ENCODE data around the gene ABCA13. TPM values are rescaled to one million over a fixed set of nuclear protein-coding genes. Genes with fewer than 3 reads are reported as not detected.

The ABCA13 gene
- total RNA-seq, 4 donors from 2014 or later: under 0.01 to 0.26 (median 0.06) TPM; not detected in 1

DNA sequence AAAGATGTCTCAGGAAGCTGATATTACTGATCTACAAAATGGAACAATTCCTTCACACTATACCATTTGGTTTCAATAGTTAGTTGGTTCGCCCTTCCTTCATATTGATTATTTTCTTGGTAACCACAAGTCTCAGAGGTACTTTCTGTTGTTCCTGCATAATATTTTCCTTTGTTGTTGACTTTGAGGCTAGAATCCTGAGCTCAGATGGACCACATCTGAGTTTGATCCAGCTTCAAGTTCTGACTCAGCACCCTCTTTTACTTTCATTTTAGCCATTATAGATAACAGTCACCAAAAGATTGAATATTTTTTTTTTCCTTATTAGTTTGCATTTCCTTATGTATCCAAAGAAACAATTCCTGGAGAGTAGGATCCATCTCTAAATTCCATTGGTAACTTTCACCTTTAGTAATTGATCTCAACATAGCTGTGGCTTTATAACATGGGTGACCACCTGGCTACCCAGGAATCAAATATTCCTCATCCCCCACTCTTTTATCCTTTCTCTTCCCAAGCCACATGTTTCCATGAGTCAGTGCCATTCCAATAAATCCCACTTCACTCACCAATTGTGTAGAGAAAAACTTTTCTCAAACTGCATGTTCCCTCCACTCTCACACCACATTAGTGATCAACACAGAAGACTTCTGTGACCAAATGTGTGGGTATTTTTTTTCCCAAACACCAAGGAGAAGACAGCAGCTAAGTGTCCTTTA is 9.7 kb upstream of the ABCA13 start:
- H3K36me3 ChIP-seq: no peaks in the 10 kb centered on the region
- DNase-seq (ENCODE audit: extremely low spot score): no peak
- no peaks in the 10 kb centered on the region for H3K4me1 ChIP-seq
- H3K27me3 ChIP-seq: no peaks in the 10 kb centered on the region
- H3K9me3 ChIP-seq: peaks cover 0 to 8% (median 4%) of the 10 kb centered on the region in 4 donors
- intact Hi-C loops (cut with DNase I): no loop called here
- no peak overlapping the region for H3K27ac ChIP-seq (replicated peaks in 1 of 4)
- no peak for TF ChIP-seq EP300 (IDR thresholded peaks at IDR 0.05)
- TF ChIP-seq POLR2A (IDR thresholded peaks at IDR 0.05; ENCODE audit: low read depth): no peak
- TF ChIP-seq, protein P1, sequence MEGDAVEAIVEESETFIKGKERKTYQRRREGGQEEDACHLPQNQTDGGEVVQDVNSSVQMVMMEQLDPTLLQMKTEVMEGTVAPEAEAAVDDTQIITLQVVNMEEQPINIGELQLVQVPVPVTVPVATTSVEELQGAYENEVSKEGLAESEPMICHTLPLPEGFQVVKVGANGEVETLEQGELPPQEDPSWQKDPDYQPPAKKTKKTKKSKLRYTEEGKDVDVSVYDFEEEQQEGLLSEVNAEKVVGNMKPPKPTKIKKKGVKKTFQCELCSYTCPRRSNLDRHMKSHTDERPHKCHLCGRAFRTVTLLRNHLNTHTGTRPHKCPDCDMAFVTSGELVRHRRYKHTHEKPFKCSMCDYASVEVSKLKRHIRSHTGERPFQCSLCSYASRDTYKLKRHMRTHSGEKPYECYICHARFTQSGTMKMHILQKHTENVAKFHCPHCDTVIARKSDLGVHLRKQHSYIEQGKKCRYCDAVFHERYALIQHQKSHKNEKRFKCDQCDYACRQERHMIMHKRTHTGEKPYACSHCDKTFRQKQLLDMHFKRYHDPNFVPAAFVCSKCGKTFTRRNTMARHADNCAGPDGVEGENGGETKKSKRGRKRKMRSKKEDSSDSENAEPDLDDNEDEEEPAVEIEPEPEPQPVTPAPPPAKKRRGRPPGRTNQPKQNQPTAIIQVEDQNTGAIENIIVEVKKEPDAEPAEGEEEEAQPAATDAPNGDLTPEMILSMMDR (IDR thresholded peaks at IDR 0.05): no peak
- TF ChIP-seq POLR2AphosphoS5 (IDR thresholded peaks at IDR 0.05): no peak
- H3K4me3 ChIP-seq: no peak overlapping the region
- 93% methylated on average over 1 of the region's 1 CpG for WGBS

DNA sequence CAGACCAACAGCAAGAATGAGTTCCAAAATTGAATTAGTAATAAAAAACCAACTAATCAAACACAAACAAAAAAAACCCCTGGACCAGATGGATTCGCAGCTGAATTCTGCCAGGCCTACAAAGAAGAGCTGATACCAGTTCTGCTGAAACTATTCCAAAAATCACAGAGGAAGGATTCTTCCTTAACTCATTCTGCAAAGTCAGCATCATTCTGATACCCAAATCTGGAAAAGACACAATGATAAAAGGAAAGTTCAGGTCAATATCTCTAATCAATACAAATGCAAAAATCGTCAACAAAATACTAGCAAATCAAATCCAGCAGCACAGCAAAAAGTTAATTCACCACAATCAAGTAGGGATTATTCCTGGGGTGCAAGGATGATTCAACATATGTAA is 6.1 kb upstream of the ABCA13 start:
- WGBS: 86% methylated on average over 2 of the region's 2 CpGs
- H3K9me3 ChIP-seq: peaks cover 0 to 11% (median 4%) of the 10 kb centered on the region in 4 donors

DNA sequence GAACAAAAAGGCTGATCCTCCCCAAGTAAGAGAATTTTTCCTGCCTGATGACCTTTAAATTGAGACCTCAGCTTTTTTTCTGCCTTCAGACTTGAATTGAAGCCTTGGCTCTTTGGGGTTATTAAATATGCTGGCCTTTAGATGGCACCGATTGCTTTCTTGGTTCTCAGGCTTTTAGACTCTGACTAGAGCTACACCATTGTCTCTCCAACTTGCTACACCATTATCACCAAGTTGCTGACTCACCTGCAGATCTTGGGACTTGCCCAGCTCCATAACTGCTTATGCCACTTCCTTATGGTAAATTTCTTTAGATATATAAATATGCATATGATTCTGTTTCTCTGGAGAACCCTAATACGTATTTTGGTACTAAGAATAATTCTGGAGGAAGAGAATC is 3.1 kb upstream of the ABCA13 start:
- intact Hi-C loops (cut with DNase I): no loop called here
- 51% methylated on average over 2 of the region's 2 CpGs for WGBS
- TF ChIP-seq POLR2A (IDR thresholded peaks at IDR 0.05; ENCODE audit: low read depth) (no peak), EP300 (IDR thresholded peaks at IDR 0.05) (no peak), POLR2AphosphoS5 (IDR thresholded peaks at IDR 0.05) (no peak)
- TF ChIP-seq, protein P1 (IDR thresholded peaks at IDR 0.05): no peak

More for the DNA sequence above, 6.1 kb upstream of the ABCA13 start:
- H3K4me3 ChIP-seq: no peak overlapping the region
- H3K4me1 ChIP-seq: no peaks in the 10 kb centered on the region
- no peaks in the 10 kb centered on the region for H3K27me3 ChIP-seq
- intact Hi-C loops (cut with DNase I): no loop called here
- H3K27ac ChIP-seq (replicated peaks in 1 of 4): no peak overlapping the region
- no peaks in the 10 kb centered on the region for H3K36me3 ChIP-seq
- DNase-seq (ENCODE audit: extremely low spot score): no peak
- TF ChIP-seq, protein P1 (IDR thresholded peaks at IDR 0.05): no peak
- TF ChIP-seq EP300 (IDR thresholded peaks at IDR 0.05): no peak
- TF ChIP-seq POLR2A (IDR thresholded peaks at IDR 0.05; ENCODE audit: low read depth): no peak
- TF ChIP-seq POLR2AphosphoS5 (IDR thresholded peaks at IDR 0.05): no peak

DNA sequence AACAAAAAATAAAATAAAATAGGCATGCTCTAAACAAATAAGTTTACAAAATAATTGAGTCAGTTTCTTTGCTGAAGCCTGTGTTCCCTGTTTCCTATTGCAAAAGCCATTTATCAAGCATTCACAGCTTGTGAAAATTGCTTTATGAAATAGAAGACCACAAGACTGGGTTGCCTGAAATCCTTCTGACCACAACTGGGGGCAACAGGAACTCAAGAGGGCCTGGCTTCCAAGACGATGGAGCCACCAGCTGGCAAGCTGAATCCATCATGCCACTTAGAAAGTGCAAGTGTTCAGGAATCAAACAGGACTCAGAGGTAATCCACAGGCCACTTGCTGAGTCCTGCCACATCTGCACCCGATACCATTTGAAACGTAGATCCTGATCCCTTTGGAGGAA is 752 bp upstream of the ABCA13 start:
- intact Hi-C loops (cut with DNase I): no loop called here
- H3K36me3 ChIP-seq: no peaks in the 10 kb centered on the region
- peaks cover 0 to 3% (median 0%) of the 10 kb centered on the region in 4 donors for H3K9me3 ChIP-seq
- no peak for TF ChIP-seq EP300 (IDR thresholded peaks at IDR 0.05)
- no peak for TF ChIP-seq POLR2A (IDR thresholded peaks at IDR 0.05; ENCODE audit: low read depth)
- no peak for TF ChIP-seq POLR2AphosphoS5 (IDR thresholded peaks at IDR 0.05)
- TF ChIP-seq, protein P1 (IDR thresholded peaks at IDR 0.05): no peak
- no peak overlapping the region for H3K4me3 ChIP-seq
- DNase-seq (ENCODE audit: extremely low spot score): no peak
- 61% methylated on average over 3 of the region's 3 CpGs for WGBS
- no peaks in the 10 kb centered on the region for H3K27me3 ChIP-seq
- no peak overlapping the region for H3K27ac ChIP-seq (replicated peaks in 1 of 4)
- H3K4me1 ChIP-seq: no peaks in the 10 kb centered on the region

More for the DNA sequence above, 3.1 kb upstream of the ABCA13 start:
- Histone ChIP-seq H3K4me3 (no peak overlapping the region), H3K36me3 (no peaks in the 10 kb centered on the region), H3K9me3 (peaks cover 0 to 3% (median 0%) of the 10 kb centered on the region in 4 donors), H3K27ac (replicated peaks in 1 of 4) (no peak overlapping the region), H3K4me1 (no peaks in the 10 kb centered on the region), H3K27me3 (no peaks in the 10 kb centered on the region)
- DNase-seq (ENCODE audit: extremely low spot score): no peak

Data from esophagus muscularis mucosa (tissue), 4 donors.